Erythroblast (primary cell): ENCODE data around the gene C22orf42.

Source experiments
- GATA1 ChIP-seq: IDR thresholded peaks from 2 replicates; pipeline ENCODE4 v1.6.1; 2011; ENCODE audit warnings: low read depth, mild to moderate bottlenecking, control low read depth, low read length, moderate library complexity
- POLR2A ChIP-seq: IDR thresholded peaks from 2 replicates; pipeline ENCODE4 v1.6.1; 2011; ENCODE audit warnings: mild to moderate bottlenecking, low read length

- no peak for TF ChIP-seq POLR2A
- TF ChIP-seq GATA1: no peak
Observed at GRCh38 chr22:32119568-32120235, 39.4 kb downstream of the C22orf42 start.
